ENCODE data around the gene SYNE3. TPM values are rescaled to one million over a fixed set of nuclear protein-coding genes. Genes with fewer than 3 reads are reported as not detected.

The SYNE3 gene
- total and polyA plus RNA-seq, 2 donors (not counting 1 experiment from before 2014, with no cell fraction given), result 17.8 to 76.1 TPM

- Histone ChIP-seq H4K20me1 (ENCODE audit: control insufficient read depth, insufficient read depth, low read length, poor library complexity, severe bottlenecking) (peaks cover 11% of the 10 kb centered on the region), H3K9ac (ENCODE audit: low read length) (peak overlapping the region; percentile 55), H3K4me3 (ENCODE audit: control extremely low read depth in 1 of 5, extremely low read depth in 1 of 5, insufficient read depth in 1 of 5, low read depth in 2 of 5, low read length in 4 of 5) (peak overlapping the region in 1 of 5 experiments; percentile 53), H3K4me1 (ENCODE audit: control insufficient read depth in 2 of 2, insufficient read depth in 2 of 2, low read length in 2 of 2) (peaks cover 45 to 81% of the 10 kb centered on the region in 2 donors), H3K9me3 (ENCODE audit: control extremely low read depth in 1 of 3, control insufficient read depth in 2 of 3, insufficient read depth in 1 of 3, low read length in 2 of 3) (peaks cover 0 to 2% (median 0%) of the 10 kb centered on the region in 3 donors), H3K27ac (ENCODE audit: low read length in 2 of 2) (peak overlapping the region; percentile 28 to 97), H3K36me3 (replicated peaks in 1 of 2; ENCODE audit: control extremely low read depth in 1 of 2, control insufficient read depth in 1 of 2, extremely low read depth in 1 of 2, insufficient read depth in 2 of 2, low read length in 1 of 2) (peaks cover 0 to 24% of the 10 kb centered on the region in 2 experiments), H2AFZ (ENCODE audit: insufficient read depth, low read depth, low read length, poor library complexity, severe bottlenecking) (no peak overlapping the region), H3K27me3 (replicated peaks in 1 of 4; ENCODE audit: control extremely low read depth in 1 of 4, control insufficient read depth in 3 of 4, insufficient read depth in 4 of 4, low read length in 3 of 4) (no peaks in the 10 kb centered on the region), H3K4me2 (replicated peaks; ENCODE audit: low read depth, low read length, poor library complexity, severe bottlenecking) (peak overlapping the region; percentile 77), H3K79me2 (ENCODE audit: control insufficient read depth, insufficient read depth, low read length) (peaks cover 85% of the 10 kb centered on the region)
- intact Hi-C loops (cut with micrococcal nuclease), result no loop called here
- H3K9me3 Mint-ChIP-seq (ENCODE audit: insufficient read depth), result no peaks in the 10 kb centered on the region
- ChIA-PET POLR2A (interaction anchor here (0.7 to 2.9 kb wide), 3 partner anchors 10 to 34 kb away, joined by 3 to 22 read pairs (median 3); partner anchors contain the start of gene SYNE3), CTCF (interaction anchor here (0.7 to 2.2 kb wide), 12 partner anchors 10 to 54 kb away, joined by 3 to 16 read pairs (median 4); partner anchors contain the start of gene SYNE3)
- H3K4me3 Mint-ChIP-seq, result peak overlapping the region; percentile 70
- peaks cover 84% of the 10 kb centered on the region for H3K4me1 Mint-ChIP-seq
- H3K27ac Mint-ChIP-seq, result peak overlapping the region; percentile 95
- DNase-seq (no peak), ATAC-seq (ENCODE audit: low read depth) (no peak)
- no peak for TF ChIP-seq EZH2 (IDR thresholded peaks at IDR 0.05; ENCODE audit: borderline replicate concordance, insufficient read depth, low read depth, low read length, poor library complexity, severe bottlenecking)
- TF ChIP-seq CTCF (IDR thresholded peaks at IDR 0.05), result no peak
- 72% methylated on average over 4 of the region's 4 CpGs for WGBS (ENCODE audit: insufficient coverage)
- no peaks in the 10 kb centered on the region for H3K27me3 Mint-ChIP-seq
Measured at GRCh38 chr14:95496690-95497259, 19.7 kb downstream of the SYNE3 start.

GRCh38 chr14:95496111-95496681 is 20.3 kb downstream of the SYNE3 start:
- TF ChIP-seq EZH2 (IDR thresholded peaks at IDR 0.05; ENCODE audit: borderline replicate concordance, insufficient read depth, low read depth, low read length, poor library complexity, severe bottlenecking) (no peak), CTCF (IDR thresholded peaks at IDR 0.05) (no peak)
- peaks cover 45 to 76% of the 10 kb centered on the region in 2 donors for H3K4me1 ChIP-seq (ENCODE audit: control insufficient read depth in 2 of 2, insufficient read depth in 2 of 2, low read length in 2 of 2)
- peaks cover 85% of the 10 kb centered on the region for H3K79me2 ChIP-seq (ENCODE audit: control insufficient read depth, insufficient read depth, low read length)
- H3K4me1 Mint-ChIP-seq, result peaks cover 81% of the 10 kb centered on the region
- H3K36me3 ChIP-seq (replicated peaks in 1 of 2; ENCODE audit: control extremely low read depth in 1 of 2, control insufficient read depth in 1 of 2, extremely low read depth in 1 of 2, insufficient read depth in 2 of 2, low read length in 1 of 2), result peaks cover 0 to 19% of the 10 kb centered on the region in 2 experiments
- H3K27me3 ChIP-seq (replicated peaks in 1 of 4; ENCODE audit: control extremely low read depth in 1 of 4, control insufficient read depth in 3 of 4, insufficient read depth in 4 of 4, low read length in 3 of 4), result no peaks in the 10 kb centered on the region
- no peaks in the 10 kb centered on the region for H3K27me3 Mint-ChIP-seq
- H3K4me2 ChIP-seq (replicated peaks; ENCODE audit: low read depth, low read length, poor library complexity, severe bottlenecking), result peak overlapping the region; percentile 77
- intact Hi-C loops (cut with micrococcal nuclease), result no loop called here
- ChIA-PET CTCF (interaction anchor here (0.7 to 2.2 kb wide), 13 partner anchors 9 to 54 kb away, joined by 3 to 16 read pairs (median 3); partner anchors contain the start of gene SYNE3), POLR2A (interaction anchor here (0.6 to 2.9 kb wide), 7 partner anchors 9 to 169 kb away, joined by 3 to 22 read pairs (median 5); partner anchors contain the start of gene SYNE3)
- H3K9me3 Mint-ChIP-seq (ENCODE audit: insufficient read depth), result no peaks in the 10 kb centered on the region
- H3K27ac Mint-ChIP-seq, result peak overlapping the region; percentile 95
- peak overlapping the region; percentile 55 for H3K9ac ChIP-seq (ENCODE audit: low read length)
- H3K4me3 ChIP-seq (ENCODE audit: control extremely low read depth in 1 of 5, extremely low read depth in 1 of 5, insufficient read depth in 1 of 5, low read depth in 2 of 5, low read length in 4 of 5), result peak overlapping the region in 3 of 5 experiments; percentile 14 to 53 (median 21)
- peak overlapping the region; percentile 97 for H3K27ac ChIP-seq (ENCODE audit: low read length in 2 of 2)
- H4K20me1 ChIP-seq (ENCODE audit: control insufficient read depth, insufficient read depth, low read length, poor library complexity, severe bottlenecking), result peaks cover 5% of the 10 kb centered on the region
- peak overlapping the region; percentile 70 for H3K4me3 Mint-ChIP-seq
- 83% methylated on average over 2 of the region's 4 CpGs for WGBS (ENCODE audit: insufficient coverage)
- ATAC-seq (ENCODE audit: low read depth), result no peak
- H3K9me3 ChIP-seq (ENCODE audit: control extremely low read depth in 1 of 3, control insufficient read depth in 2 of 3, insufficient read depth in 1 of 3, low read length in 2 of 3), result peaks cover 0 to 2% (median 0%) of the 10 kb centered on the region in 3 donors
- H2AFZ ChIP-seq (ENCODE audit: insufficient read depth, low read depth, low read length, poor library complexity, severe bottlenecking), result peak overlapping the region; percentile 67
- DNase-seq, result no peak

All from B cell (primary cell).